Endothelial cell of umbilical vein (primary cell): ENCODE data around the gene EOLA1.

Source experiments
- EZH2 ChIP-seq: IDR thresholded peaks from 2 replicates; pipeline ENCODE4 v1.6.1; 2012; ENCODE audit warnings: borderline replicate concordance, low read depth, mild to moderate bottlenecking, moderate library complexity, low read length, inconsistent platforms; ENCODE audit not compliant: severe bottlenecking
- POLR2A ChIP-seq: IDR thresholded peaks from 2 replicates; pipeline ENCODE4 v1.6.1; 2012; ENCODE audit warnings: low read depth, mild to moderate bottlenecking, control low read depth, low read length
- POLR2AphosphoS5 ChIP-seq: IDR thresholded peaks from 2 replicates; pipeline ENCODE4 v1.6.1; 2012; ENCODE audit warnings: low read depth, mild to moderate bottlenecking, control low read depth, low read length, moderate library complexity; ENCODE audit not compliant: insufficient read depth
- TF ChIP-seq, protein P1 (sequence below), 2 donors: IDR thresholded peaks; 1 replicate in 1 of 2; 2 replicates in 1 of 2; pipeline ENCODE4 v1.5.1; 2011; ENCODE audit warnings: low read length in 2 of 2, mild to moderate bottlenecking in 2 of 2, moderate library complexity in 2 of 2, control low read depth in 1 of 2, inconsistent platforms in 1 of 2, low read depth in 1 of 2; ENCODE audit not compliant: insufficient read depth in 1 of 2; ENCODE audit errors: extremely low read depth in 1 of 2

DNA sequence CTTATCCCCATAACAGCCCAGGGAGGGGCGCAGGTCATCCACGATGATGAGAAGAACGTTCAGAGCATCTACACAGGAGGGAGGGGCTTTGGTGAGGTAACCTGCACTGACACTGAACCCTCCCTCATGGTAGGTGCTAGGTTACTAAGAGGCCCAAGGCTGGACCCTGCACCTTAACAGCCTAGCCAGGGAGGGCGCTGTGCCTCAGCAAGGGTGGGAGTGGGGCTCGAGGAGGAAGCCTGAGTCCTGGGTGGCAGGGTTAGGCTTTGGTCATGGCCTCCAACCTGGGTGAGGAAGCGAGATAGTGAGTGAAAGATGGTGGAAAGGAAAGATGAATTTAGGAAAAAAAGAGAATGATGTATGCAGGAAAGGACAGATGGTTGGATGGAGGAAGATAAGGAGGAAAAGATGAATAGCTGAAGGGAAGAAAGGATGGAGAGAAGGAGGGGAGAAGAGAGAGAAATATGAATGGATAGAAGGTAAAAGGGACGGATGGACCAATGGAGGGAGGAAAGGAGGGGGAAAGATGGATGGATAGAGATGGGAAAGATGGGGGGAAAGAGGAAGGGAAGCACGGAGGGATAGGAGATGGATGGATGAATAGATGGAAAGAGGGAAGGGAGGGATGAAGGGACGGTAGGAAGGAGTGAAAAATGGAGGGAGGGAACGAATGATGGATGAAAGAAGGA, 36.4 kb upstream of the EOLA1 start:
- TF ChIP-seq POLR2AphosphoS5 (no peak), EZH2 (no peak), POLR2A (no peak)
- TF ChIP-seq, protein P1, sequence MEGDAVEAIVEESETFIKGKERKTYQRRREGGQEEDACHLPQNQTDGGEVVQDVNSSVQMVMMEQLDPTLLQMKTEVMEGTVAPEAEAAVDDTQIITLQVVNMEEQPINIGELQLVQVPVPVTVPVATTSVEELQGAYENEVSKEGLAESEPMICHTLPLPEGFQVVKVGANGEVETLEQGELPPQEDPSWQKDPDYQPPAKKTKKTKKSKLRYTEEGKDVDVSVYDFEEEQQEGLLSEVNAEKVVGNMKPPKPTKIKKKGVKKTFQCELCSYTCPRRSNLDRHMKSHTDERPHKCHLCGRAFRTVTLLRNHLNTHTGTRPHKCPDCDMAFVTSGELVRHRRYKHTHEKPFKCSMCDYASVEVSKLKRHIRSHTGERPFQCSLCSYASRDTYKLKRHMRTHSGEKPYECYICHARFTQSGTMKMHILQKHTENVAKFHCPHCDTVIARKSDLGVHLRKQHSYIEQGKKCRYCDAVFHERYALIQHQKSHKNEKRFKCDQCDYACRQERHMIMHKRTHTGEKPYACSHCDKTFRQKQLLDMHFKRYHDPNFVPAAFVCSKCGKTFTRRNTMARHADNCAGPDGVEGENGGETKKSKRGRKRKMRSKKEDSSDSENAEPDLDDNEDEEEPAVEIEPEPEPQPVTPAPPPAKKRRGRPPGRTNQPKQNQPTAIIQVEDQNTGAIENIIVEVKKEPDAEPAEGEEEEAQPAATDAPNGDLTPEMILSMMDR (IDR thresholded peaks at IDR 0.05; ENCODE audit: extremely low read depth in 1 of 2, insufficient read depth in 1 of 2, low read depth in 1 of 2, low read length in 2 of 2) = peak; percentile 4 to 33
